GM18519 (cell line): Measurements from ENCODE around the gene MIOS.

Source experiments
- ATAC-seq: cut with Tn5 transposase; IDR thresholded peaks from one replicate; pipeline ENCODE4 v1.9.1; 2021; ENCODE audit warnings: mild to moderate bottlenecking, moderate library complexity; ENCODE audit not compliant: unreplicated experiment, low FRiP score

Gene MIOS

GRCh38 chr7:7566651-7567611 is at the start of gene MIOS:
Gene MIOS (plus strand): TSS chr7:7566884. CDS start chr7:7572476, 5,592 bp downstream.
- peak; percentile 42 for ATAC-seq

GRCh38 chr7:7517754-7518153 is 48.9 kb upstream of the MIOS start:
- ATAC-seq = no peak

DNA sequence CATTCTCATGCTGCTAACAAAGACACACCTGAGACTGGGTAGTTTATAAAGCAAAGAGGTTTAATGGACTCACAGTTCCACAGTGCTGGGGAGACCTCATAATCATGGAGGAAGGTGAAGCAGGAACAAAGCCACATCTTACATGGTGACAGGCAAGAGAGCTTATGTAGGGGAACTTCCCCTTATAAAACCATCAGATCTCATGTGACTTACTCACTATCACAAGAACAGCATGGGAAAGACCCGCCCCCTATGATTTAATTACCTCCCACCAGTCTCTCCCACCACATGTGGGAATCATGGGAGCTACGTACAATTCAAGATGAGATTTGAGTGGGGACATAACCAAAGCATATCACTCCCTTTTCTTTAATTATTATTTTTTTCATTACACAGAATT is 47.6 kb upstream of the MIOS start:
- no peak for ATAC-seq

GRCh38 chr7:7519528-7519927 is 47.2 kb upstream of the MIOS start:
- no peak for ATAC-seq

- ATAC-seq = no peak
Observed at GRCh38 chr7:7521259-7521658, 45.4 kb upstream of the MIOS start.

GRCh38 chr7:7522421-7522820 is 44.3 kb upstream of the MIOS start:
- ATAC-seq = no peak

DNA sequence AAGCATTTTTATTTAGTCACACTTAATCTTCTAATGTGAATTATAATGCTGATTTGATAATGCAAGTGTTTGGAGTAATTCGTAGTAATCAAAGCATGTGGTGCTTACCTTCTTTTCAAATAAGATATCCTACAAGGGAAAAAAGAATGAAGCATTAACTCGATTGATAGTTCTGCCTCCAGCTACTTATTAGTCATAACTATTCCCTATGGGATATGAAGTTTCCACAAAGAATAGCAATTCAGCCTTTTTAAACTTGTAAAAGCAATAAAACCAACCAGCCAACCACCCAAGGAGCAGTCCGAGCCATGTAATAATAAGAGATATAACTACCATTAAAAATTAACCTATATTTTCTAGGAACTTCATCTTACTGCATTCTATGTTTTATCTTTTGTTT is 42.6 kb upstream of the MIOS start:
- ATAC-seq = no peak

DNA sequence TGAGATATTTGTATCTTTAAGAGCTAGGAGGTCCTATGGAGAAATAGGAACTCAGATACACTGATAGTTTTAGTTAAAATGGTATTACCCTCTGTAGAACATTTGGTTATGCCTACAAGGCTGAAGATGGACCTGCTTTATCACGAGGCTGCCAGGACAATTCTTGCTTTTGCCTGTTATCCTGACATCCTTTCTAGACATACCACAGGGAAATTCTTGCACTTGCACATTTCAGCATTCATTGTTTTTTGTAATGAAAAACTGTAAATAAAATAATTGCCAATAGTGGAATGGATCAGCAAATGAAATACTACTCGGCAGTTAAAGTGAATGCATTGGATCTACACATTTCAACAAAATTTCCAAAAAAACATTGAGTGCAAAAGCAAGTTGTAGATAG is 40.7 kb upstream of the MIOS start:
- ATAC-seq = no peak

DNA sequence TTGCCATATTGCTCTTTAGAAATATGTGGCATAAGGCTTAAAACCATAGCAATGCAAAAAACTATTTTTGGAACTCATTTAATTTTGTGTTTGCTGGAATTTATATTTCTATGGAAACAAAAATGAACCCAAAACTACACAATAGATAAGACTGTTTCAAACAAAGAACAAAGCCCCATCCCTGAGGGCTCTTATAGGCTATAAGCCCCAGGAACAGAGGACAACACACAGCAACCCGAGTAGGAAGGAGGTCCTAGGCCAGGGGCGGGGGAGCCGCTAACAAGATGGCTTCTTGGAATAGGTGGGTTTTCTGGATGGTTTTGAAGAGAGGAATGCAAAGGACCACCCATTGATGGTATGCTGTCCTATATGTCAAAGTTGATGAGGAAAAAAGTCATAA is 39.6 kb upstream of the MIOS start:
- ATAC-seq = no peak

DNA sequence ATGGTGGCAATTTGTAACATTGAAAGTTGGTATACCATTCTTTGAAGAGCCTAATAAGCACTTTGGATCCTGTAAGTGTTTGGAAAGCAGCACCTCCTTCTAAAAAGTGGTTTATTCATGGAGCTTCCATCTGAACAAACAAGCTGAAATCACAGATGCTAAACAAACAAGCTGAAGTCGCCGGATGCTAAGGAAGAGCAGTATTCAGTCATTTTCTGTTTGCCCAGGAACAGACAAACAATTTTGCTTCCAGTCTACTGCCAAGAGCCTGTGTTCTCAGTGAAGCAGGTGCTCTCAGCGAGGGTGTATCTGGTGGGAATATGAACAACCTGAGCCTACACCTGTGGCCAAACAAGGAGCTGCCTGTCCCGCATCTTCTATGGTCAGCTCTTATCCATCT is 37.4 kb upstream of the MIOS start:
- no peak for ATAC-seq

DNA sequence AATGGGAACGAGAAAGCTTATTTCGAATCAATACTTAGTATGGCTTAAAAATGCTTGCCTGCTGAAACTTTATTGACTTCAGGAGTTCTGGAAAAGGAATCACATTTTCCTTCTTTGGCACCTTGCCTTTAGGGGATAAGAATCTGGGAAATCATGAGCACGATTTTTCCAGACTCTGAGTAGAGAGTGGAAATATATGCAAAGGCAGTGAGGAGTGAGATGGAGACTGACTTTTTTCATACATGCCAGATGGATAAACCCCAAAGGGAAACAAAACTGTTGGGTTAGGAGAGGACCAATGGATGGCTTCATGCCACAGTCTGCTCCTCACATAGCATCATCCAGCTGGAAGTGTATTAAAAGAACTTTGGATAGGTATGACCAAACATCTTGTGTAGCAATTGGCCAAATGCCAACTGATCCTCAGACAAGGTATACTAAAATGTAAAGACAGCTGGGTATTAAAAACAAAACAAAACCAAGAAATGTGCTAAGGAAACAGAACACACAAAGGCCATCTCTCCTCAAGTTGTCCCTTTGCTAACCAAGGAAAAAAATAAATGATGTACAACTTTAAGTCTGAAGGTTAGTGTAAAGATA is 32.8 kb upstream of the MIOS start:
- no peak for ATAC-seq

DNA sequence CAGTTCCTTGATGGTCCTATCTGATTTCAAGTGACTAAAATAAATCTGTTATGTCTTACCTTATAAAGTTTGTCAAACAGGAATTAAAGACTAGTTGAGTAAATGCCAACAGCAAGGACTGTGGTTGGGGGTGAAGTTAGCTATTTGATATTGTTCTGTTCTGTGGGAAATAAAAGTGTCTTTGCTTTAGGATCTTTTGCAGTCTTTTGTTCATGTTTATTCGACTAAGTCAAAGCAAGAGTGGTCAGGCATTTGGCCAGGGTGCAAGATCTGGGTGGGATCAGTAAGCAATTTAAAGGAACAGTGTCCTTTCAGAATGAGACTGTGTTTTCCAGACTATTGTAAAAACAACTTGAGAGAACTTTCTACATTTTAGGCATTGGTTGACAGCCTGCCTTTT is 31.0 kb upstream of the MIOS start, which contains the start of gene COL28A1:
Gene COL28A1, minus strand, starts transcription at position 183 of the 400 bp plus-strand sequence. CDS start 2,998 bp downstream, outside the sequence.
- ATAC-seq = no peak

DNA sequence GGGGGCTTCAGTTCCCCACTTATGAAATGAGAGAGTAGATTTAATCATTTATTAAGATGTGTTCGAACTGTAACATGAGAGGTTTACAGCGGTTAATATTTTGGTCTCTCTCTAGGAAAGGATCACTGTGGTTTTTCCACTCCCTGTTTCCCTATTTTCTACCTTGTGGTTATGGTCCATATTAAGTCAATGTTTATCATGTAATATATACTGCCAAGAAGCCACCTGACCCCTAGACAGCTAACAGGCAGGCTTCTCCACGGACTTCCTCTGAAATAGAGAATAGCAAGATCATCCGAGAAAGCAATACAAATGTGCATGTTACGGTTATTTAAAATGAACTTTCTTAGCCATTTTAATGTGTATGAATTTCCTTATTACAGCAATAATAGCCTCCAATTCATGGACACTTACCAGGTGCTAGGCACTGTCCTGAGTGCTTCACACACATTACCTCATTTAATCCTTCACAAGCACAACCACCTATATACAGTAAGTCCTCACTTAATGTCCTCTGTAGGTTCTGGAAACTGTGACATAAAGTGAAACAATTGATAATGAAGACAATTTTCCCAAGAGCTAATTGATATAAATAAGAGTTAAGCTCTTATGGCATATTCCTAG is 30.2 kb upstream of the MIOS start:
- ATAC-seq = no peak

GRCh38 chr7:7537711-7538110 is 29.0 kb upstream of the MIOS start:
- ATAC-seq = no peak

- no peak for ATAC-seq
Observed at GRCh38 chr7:7539152-7539551, 27.5 kb upstream of the MIOS start.

DNA sequence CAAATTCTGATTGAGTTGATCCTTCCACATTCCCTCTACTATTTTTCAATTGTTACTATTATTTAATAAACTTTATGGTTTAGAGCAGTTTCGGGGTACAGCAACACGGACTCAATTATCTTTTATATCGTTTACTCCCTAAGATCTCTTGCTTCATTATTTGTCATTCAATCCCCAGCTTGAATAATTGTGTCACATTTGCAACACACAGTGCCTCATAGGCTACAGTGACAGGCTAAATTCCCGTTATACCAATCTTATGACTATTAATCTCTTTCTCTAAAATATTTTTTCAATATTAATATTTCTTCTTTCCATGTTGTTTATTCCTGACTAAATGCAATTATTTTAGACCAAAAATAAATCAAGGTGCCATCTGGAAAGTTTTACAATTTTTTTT is 27.0 kb upstream of the MIOS start:
- no peak for ATAC-seq

GRCh38 chr7:7542251-7542835 is 24.3 kb upstream of the MIOS start:
- ATAC-seq = no peak

DNA sequence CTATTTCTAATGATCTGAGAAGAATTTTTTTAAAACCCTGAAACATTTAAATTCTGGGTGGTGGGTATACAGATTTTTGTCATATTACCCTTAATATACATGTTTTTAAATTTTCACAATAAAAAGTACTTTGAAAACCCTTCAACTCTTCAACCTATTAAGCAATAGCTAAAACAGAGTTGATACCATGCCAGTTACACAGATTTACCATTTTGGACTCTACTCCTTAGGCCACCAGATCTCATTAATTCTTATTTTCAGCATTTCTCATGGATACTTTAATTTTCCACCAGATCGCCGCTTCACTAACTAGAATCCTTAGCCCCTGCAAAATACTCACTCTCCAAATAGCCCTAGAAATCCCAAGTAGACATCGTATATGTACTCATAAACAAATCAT is 18.3 kb upstream of the MIOS start:
- ATAC-seq = no peak

DNA sequence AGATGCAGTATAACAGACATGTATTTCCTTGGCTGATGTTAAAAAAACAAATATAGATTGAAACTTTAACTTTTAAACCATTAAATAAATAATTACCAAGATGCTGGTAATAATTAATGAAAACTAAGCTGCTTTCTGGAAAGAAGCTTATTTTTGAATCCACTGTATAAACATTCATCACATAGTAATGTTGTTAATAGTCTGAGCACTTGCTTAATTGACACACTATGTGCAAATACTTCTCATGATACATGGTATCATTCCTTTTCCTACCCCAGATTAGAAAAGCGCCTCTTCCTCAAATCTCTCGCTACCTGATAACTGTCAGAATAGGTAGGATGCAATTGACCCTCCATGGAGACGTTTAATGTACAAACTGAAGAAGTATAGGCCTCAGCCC is 16.0 kb upstream of the MIOS start:
- ATAC-seq = no peak

GRCh38 chr7:7552199-7552598 is 14.5 kb upstream of the MIOS start:
- ATAC-seq = no peak

GRCh38 chr7:7553386-7553785 is 13.3 kb upstream of the MIOS start:
- ATAC-seq = no peak
